A673 (cell line): ENCODE measurements around the gene SLC17A3.

Source experiments
- EZH2 ChIP-seq: fragments of 200-600 bp; sonication (generic); IDR thresholded peaks from 2 replicates; pipeline ENCODE4 v1.6.1; 2017; ENCODE audit warnings: borderline replicate concordance, low read depth, mild to moderate bottlenecking, mixed read lengths, antibody characterized with exemption, low read length; ENCODE audit not compliant: poor library complexity, severe bottlenecking
- TF ChIP-seq, protein P1 (sequence below): fragments of 300-800, 200-600 bp; sonication (generic); conservative IDR thresholded peaks from 2 replicates; pipeline ENCODE4 v1.5.1; 2017; ENCODE audit warnings: low read depth, mild to moderate bottlenecking, antibody characterized with exemption, low read length, moderate library complexity, mixed read lengths

GRCh38 chr6:25916330-25916729 is 42.3 kb upstream of the SLC17A3 start:
- TF ChIP-seq, protein P1, sequence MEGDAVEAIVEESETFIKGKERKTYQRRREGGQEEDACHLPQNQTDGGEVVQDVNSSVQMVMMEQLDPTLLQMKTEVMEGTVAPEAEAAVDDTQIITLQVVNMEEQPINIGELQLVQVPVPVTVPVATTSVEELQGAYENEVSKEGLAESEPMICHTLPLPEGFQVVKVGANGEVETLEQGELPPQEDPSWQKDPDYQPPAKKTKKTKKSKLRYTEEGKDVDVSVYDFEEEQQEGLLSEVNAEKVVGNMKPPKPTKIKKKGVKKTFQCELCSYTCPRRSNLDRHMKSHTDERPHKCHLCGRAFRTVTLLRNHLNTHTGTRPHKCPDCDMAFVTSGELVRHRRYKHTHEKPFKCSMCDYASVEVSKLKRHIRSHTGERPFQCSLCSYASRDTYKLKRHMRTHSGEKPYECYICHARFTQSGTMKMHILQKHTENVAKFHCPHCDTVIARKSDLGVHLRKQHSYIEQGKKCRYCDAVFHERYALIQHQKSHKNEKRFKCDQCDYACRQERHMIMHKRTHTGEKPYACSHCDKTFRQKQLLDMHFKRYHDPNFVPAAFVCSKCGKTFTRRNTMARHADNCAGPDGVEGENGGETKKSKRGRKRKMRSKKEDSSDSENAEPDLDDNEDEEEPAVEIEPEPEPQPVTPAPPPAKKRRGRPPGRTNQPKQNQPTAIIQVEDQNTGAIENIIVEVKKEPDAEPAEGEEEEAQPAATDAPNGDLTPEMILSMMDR = no peak
- no peak for TF ChIP-seq EZH2
